ENCODE measurements around the gene CHPF2. TPM values are rescaled to one million over a fixed set of nuclear protein-coding genes. Genes with fewer than 3 reads are reported as not detected.

Gene CHPF2
- total RNA-seq, 1 donor from 2014 or later = 38.1 TPM

GRCh38 chr7:151201344-151201743, 30.9 kb upstream of the CHPF2 start:
- peaks cover 2% of the 10 kb centered on the region for H3K4me1 Mint-ChIP-seq (ENCODE audit: low read depth, unreplicated experiment)
- H3K4me3 Mint-ChIP-seq (ENCODE audit: unreplicated experiment) = peak overlapping the region; percentile 17
- peaks cover 6% of the 10 kb centered on the region for H3K9me3 Mint-ChIP-seq (ENCODE audit: unreplicated experiment)
- no peak for TF ChIP-seq CTCF (IDR thresholded peaks at IDR 0.05; ENCODE audit: partially characterized antibody, unreplicated experiment)
- H3K36me3 Mint-ChIP-seq (ENCODE audit: unreplicated experiment) = no peaks in the 10 kb centered on the region
- H3K27ac Mint-ChIP-seq (ENCODE audit: unreplicated experiment) = no peak overlapping the region
- DNase-seq = no peak
- H3K27me3 Mint-ChIP-seq (ENCODE audit: unreplicated experiment) = peaks cover 8% of the 10 kb centered on the region

GRCh38 chr7:151201751-151202150, 30.5 kb upstream of the CHPF2 start:
- peaks cover 8% of the 10 kb centered on the region for H3K27me3 Mint-ChIP-seq (ENCODE audit: unreplicated experiment)
- no peaks in the 10 kb centered on the region for H3K36me3 Mint-ChIP-seq (ENCODE audit: unreplicated experiment)
- peaks cover 6% of the 10 kb centered on the region for H3K9me3 Mint-ChIP-seq (ENCODE audit: unreplicated experiment)
- no peak overlapping the region for H3K27ac Mint-ChIP-seq (ENCODE audit: unreplicated experiment)
- no peak overlapping the region for H3K4me3 Mint-ChIP-seq (ENCODE audit: unreplicated experiment)
- H3K4me1 Mint-ChIP-seq (ENCODE audit: low read depth, unreplicated experiment) = peaks cover 2% of the 10 kb centered on the region
- no peak for TF ChIP-seq CTCF (IDR thresholded peaks at IDR 0.05; ENCODE audit: partially characterized antibody, unreplicated experiment)
- no peak for DNase-seq

GRCh38 chr7:151202836-151203235, 29.4 kb upstream of the CHPF2 start:
- no peak for TF ChIP-seq CTCF (IDR thresholded peaks at IDR 0.05; ENCODE audit: partially characterized antibody, unreplicated experiment)
- Mint-ChIP-seq H3K27me3 (ENCODE audit: unreplicated experiment) (peaks cover 8% of the 10 kb centered on the region), H3K4me3 (ENCODE audit: unreplicated experiment) (no peak overlapping the region), H3K36me3 (ENCODE audit: unreplicated experiment) (no peaks in the 10 kb centered on the region), H3K4me1 (ENCODE audit: low read depth, unreplicated experiment) (peaks cover 2% of the 10 kb centered on the region), H3K9me3 (ENCODE audit: unreplicated experiment) (peaks cover 6% of the 10 kb centered on the region), H3K27ac (ENCODE audit: unreplicated experiment) (no peak overlapping the region)
- no peak for DNase-seq

GRCh38 chr7:151204383-151205032, 27.8 kb upstream of the CHPF2 start:
- no peaks in the 10 kb centered on the region for H3K36me3 Mint-ChIP-seq (ENCODE audit: unreplicated experiment)
- peaks cover 4% of the 10 kb centered on the region for H3K9me3 Mint-ChIP-seq (ENCODE audit: unreplicated experiment)
- no peak for TF ChIP-seq CTCF (IDR thresholded peaks at IDR 0.05; ENCODE audit: partially characterized antibody, unreplicated experiment)
- H3K4me1 Mint-ChIP-seq (ENCODE audit: low read depth, unreplicated experiment) = peaks cover 2% of the 10 kb centered on the region
- peaks cover 9% of the 10 kb centered on the region for H3K27me3 Mint-ChIP-seq (ENCODE audit: unreplicated experiment)
- no peak for DNase-seq
- H3K4me3 Mint-ChIP-seq (ENCODE audit: unreplicated experiment) = no peak overlapping the region
- no peak overlapping the region for H3K27ac Mint-ChIP-seq (ENCODE audit: unreplicated experiment)

GRCh38 chr7:151205730-151206129, 26.6 kb upstream of the CHPF2 start:
- no peak for DNase-seq
- Mint-ChIP-seq H3K27me3 (ENCODE audit: unreplicated experiment) (peaks cover 11% of the 10 kb centered on the region), H3K4me1 (ENCODE audit: low read depth, unreplicated experiment) (peaks cover 2% of the 10 kb centered on the region), H3K9me3 (ENCODE audit: unreplicated experiment) (peaks cover 4% of the 10 kb centered on the region), H3K27ac (ENCODE audit: unreplicated experiment) (no peak overlapping the region), H3K4me3 (ENCODE audit: unreplicated experiment) (no peak overlapping the region), H3K36me3 (ENCODE audit: unreplicated experiment) (no peaks in the 10 kb centered on the region)
- TF ChIP-seq CTCF (IDR thresholded peaks at IDR 0.05; ENCODE audit: partially characterized antibody, unreplicated experiment) = no peak

All from glutamatergic neuron (in vitro differentiated cells).